CD8-positive, alpha-beta memory T cell (primary cell): ENCODE measurements around the gene CRHBP. TPM values are rescaled to one million over a fixed set of nuclear protein-coding genes. Genes with fewer than 3 reads are reported as not detected.
"Not testable (repeated sequence)": the region's sequence is repeated elsewhere in the genome, so short reads cannot be mapped to it uniquely, and the experiment has no call there.

Experiments used
- CTCF ChIA-PET: fragments of 350-600 bp; sonication (Branson Sonifier 250); formaldehyde crosslinking; loops from one replicate; lab custom pipeline; 2021; ENCODE audit warnings: antibody characterized with exemption; lab: Charles Lee
- POLR2A ChIA-PET: fragments of 350-600 bp; sonication (Branson Sonifier 250); formaldehyde crosslinking; loops from one replicate; lab custom pipeline; 2021; ENCODE audit warnings: antibody characterized with exemption; lab: Charles Lee
- DNase-seq, 5 donors: peaks; one replicate each; pipeline versions ENCODE4 v3.0.0 to v3.0.0-alpha.2; 2020 to 2022; ENCODE audit warnings: mixed read lengths in 1 of 5
- H3K27ac ChIP-seq: one replicate; pipeline ENCODE4 v1.7.0; 2013; ENCODE audit warnings: low read depth, mild to moderate bottlenecking, low read length, moderate library complexity
- H3K27me3 ChIP-seq: 2 replicates; pipeline ENCODE4 v1.7.0; 2013; ENCODE audit warnings: low read length, mild to moderate bottlenecking; ENCODE audit not compliant: insufficient read depth, poor library complexity, severe bottlenecking
- H3K36me3 ChIP-seq: 2 replicates; pipeline ENCODE4 v1.7.0; 2013; ENCODE audit warnings: mild to moderate bottlenecking, low read length, moderate library complexity; ENCODE audit not compliant: insufficient read depth
- H3K4me1 ChIP-seq: 2 replicates; pipeline ENCODE4 v1.7.0; 2013; ENCODE audit warnings: mild to moderate bottlenecking, low read length, moderate library complexity; ENCODE audit not compliant: insufficient read depth
- H3K4me3 ChIP-seq: 2 replicates; pipeline ENCODE4 v1.7.0; 2013; ENCODE audit warnings: mild to moderate bottlenecking, low read length
- H3K9me3 ChIP-seq: 2 replicates; pipeline ENCODE4 v1.7.0; 2013; ENCODE audit warnings: mild to moderate bottlenecking, low read length
- H3K27ac Mint-ChIP-seq, 8 donors: one replicate each; pipeline ENCODE4 v1.8.0; 2020 to 2021; ENCODE audit warnings: mixed read lengths in 8 of 8, mild to moderate bottlenecking in 6 of 8, inconsistent platforms in 3 of 8, moderate library complexity in 3 of 8
- H3K27me3 Mint-ChIP-seq, 2 donors: one replicate each; pipeline ENCODE4 v1.8.0; 2020 to 2021; ENCODE audit warnings: mixed read lengths in 2 of 2, mild to moderate bottlenecking in 1 of 2, moderate library complexity in 1 of 2
- H3K36me3 Mint-ChIP-seq, 3 donors: one replicate each; pipeline ENCODE4 v1.8.0; 2020 to 2021; ENCODE audit warnings: mixed read lengths in 3 of 3, inconsistent platforms in 1 of 3, mild to moderate bottlenecking in 1 of 3
- H3K4me1 Mint-ChIP-seq, 3 donors: one replicate each; pipeline ENCODE4 v1.8.0; 2020 to 2021; ENCODE audit warnings: mixed read lengths in 3 of 3, inconsistent platforms in 1 of 3, mild to moderate bottlenecking in 1 of 3
- H3K4me3 Mint-ChIP-seq, 7 donors: one replicate each; pipeline ENCODE4 v1.8.0; 2020 to 2021; ENCODE audit warnings: mixed read lengths in 7 of 7, mild to moderate bottlenecking in 6 of 7, moderate library complexity in 4 of 7, inconsistent platforms in 2 of 7
- H3K9me3 Mint-ChIP-seq, 5 donors: one replicate each; pipeline ENCODE4 v1.8.0; 2020 to 2022; ENCODE audit warnings: mixed read lengths in 5 of 5, mild to moderate bottlenecking in 3 of 5, moderate library complexity in 2 of 5, inconsistent platforms in 1 of 5
- polyA plus RNA-seq: library from polyadenylated mRNA; unstranded; fragments of 300-500 nt; fragmentation: Illumina TruSeq; gene quantifications from one replicate; pipeline ENCODE4 v1.2.3, GENCODE V29; 2021
- total RNA-seq, 2 experiments: library from RNA; stranded (reverse); gene quantifications; one replicate each; pipeline ENCODE4 v1.2.3, GENCODE V29; 2021

Gene CRHBP
- total and polyA plus RNA-seq, 3 experiments from 2014 or later = not detected

DNA sequence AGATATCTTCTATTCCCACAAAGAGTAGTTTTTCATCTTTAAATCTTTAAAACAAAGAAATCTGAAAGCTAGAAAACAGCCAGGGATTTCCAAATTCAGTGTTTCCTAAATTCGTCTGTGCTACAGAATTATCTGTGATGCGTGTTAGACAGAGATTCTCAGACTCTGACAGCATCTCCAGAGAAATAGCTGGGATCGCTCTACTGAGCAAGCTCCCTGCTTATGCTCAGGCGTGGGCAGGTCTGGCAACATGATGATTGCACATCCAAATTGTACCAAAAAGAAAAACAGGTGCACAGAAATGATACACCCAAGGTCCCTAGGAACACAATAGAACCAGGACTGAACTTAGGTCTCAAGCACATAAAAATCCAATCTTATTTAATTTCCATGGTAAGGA lies 22.8 kb upstream of the CRHBP start:
- Mint-ChIP-seq H3K9me3 (no peaks in the 10 kb centered on the region), H3K27ac (no peak overlapping the region), H3K36me3 (no peaks in the 10 kb centered on the region), H3K4me3 (no peak overlapping the region), H3K4me1 (no peaks in the 10 kb centered on the region), H3K27me3 (peaks cover 10 to 53% of the 10 kb centered on the region in 2 donors)
- DNase-seq = no peak
- Histone ChIP-seq H3K27ac (no peak overlapping the region), H3K36me3 (no peaks in the 10 kb centered on the region), H3K4me1 (no peaks in the 10 kb centered on the region), H3K9me3 (no peaks in the 10 kb centered on the region), H3K4me3 (no peak overlapping the region), H3K27me3 (peaks cover 3% of the 10 kb centered on the region)
- POLR2A ChIA-PET = no interaction called here
- CTCF ChIA-PET = no interaction called here

DNA sequence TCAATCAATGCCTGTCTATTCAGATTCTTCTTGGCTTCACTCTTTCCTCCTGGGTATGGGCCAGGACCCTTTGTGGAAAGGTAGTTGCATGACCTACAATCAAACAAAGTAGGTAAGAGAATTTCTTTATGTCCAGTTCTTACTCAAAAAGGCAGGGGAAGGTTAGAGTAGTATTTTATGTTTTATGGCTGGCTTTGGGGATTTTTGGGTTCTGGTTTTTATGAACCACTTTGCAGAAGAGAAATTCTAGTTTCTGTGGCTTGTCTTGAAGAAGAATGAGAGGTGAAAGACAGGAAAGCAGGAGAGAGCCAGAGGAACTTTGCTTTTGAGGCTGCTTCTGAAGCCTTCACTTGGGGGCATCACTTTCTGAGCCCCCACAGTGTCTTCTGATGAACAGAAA lies 14.7 kb upstream of the CRHBP start:
- no peaks in the 10 kb centered on the region for H3K27me3 ChIP-seq
- POLR2A ChIA-PET = no interaction called here
- no peak overlapping the region for H3K4me3 ChIP-seq
- H3K36me3 Mint-ChIP-seq = no peaks in the 10 kb centered on the region
- no peaks in the 10 kb centered on the region for H3K4me1 ChIP-seq
- no peaks in the 10 kb centered on the region for H3K36me3 ChIP-seq
- H3K27ac Mint-ChIP-seq = no peak overlapping the region
- peaks cover 11 to 25% of the 10 kb centered on the region in 2 donors for H3K27me3 Mint-ChIP-seq
- H3K4me3 Mint-ChIP-seq = no peak overlapping the region
- no peak for DNase-seq
- H3K27ac ChIP-seq = no peak overlapping the region
- H3K9me3 ChIP-seq = no peaks in the 10 kb centered on the region
- CTCF ChIA-PET = no interaction called here
- peaks cover 0 to 2% (median 0%) of the 10 kb centered on the region in 5 donors for H3K9me3 Mint-ChIP-seq
- no peaks in the 10 kb centered on the region for H3K4me1 Mint-ChIP-seq

DNA sequence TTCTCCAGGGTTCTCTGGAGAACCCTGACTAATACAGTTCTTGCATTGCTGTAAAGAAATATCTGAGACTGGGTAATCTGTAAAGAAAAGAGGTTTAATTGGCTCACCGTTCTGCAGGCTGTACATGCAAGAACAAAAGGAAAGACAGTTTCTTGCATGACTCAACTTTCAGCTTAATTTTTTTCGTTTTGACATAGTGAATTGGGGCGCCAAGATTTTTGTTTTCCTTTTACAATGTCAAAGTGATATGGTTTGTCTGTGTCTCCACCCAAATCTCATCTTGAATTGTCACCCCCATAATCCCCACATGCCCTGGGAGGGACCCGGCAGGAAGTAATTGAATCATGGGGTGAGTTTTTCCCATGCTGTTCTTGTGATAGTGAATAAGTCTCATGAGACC lies 11.8 kb upstream of the CRHBP start:
- no peaks in the 10 kb centered on the region for H3K4me1 ChIP-seq
- Mint-ChIP-seq H3K9me3 (peaks cover 0 to 2% (median 0%) of the 10 kb centered on the region in 5 donors), H3K4me3 (no peak overlapping the region), H3K27me3 (peaks cover 14 to 19% of the 10 kb centered on the region in 2 donors), H3K27ac (peak overlapping the region in 1 of 8 donors; percentile 1), H3K4me1 (no peaks in the 10 kb centered on the region), H3K36me3 (no peaks in the 10 kb centered on the region)
- no peaks in the 10 kb centered on the region for H3K9me3 ChIP-seq
- POLR2A ChIA-PET = no interaction called here
- DNase-seq = no peak
- CTCF ChIA-PET = no interaction called here
- H3K36me3 ChIP-seq = no peaks in the 10 kb centered on the region
- H3K4me3 ChIP-seq = no peak overlapping the region
- no peaks in the 10 kb centered on the region for H3K27me3 ChIP-seq
- H3K27ac ChIP-seq = no peak overlapping the region

GRCh38 chr5:76941442-76941841 lies 11.4 kb upstream of the CRHBP start:
- peaks cover 0 to 2% (median 0%) of the 10 kb centered on the region in 5 donors for H3K9me3 Mint-ChIP-seq
- H3K36me3 ChIP-seq = no peaks in the 10 kb centered on the region

GRCh38 chr5:76942581-76942980 lies 10.3 kb upstream of the CRHBP start:
- Mint-ChIP-seq H3K27ac (no peak overlapping the region), H3K27me3 (peaks cover 13 to 33% of the 10 kb centered on the region in 2 donors), H3K4me3 (no peak overlapping the region), H3K36me3 (no peaks in the 10 kb centered on the region), H3K4me1 (no peaks in the 10 kb centered on the region), H3K9me3 (peaks cover 0 to 2% (median 0%) of the 10 kb centered on the region in 5 donors)
- H3K27me3 ChIP-seq = no peaks in the 10 kb centered on the region
- no peaks in the 10 kb centered on the region for H3K4me1 ChIP-seq
- H3K9me3 ChIP-seq = no peaks in the 10 kb centered on the region
- no peak overlapping the region for H3K4me3 ChIP-seq
- H3K36me3 ChIP-seq = no peaks in the 10 kb centered on the region
- ChIA-PET POLR2A (no interaction called here), CTCF (no interaction called here)
- H3K27ac ChIP-seq = no peak overlapping the region
- no peak for DNase-seq

More at GRCh38 chr5:76941442-76941841, 11.4 kb upstream of the CRHBP start:
- peak overlapping the region in 1 of 8 donors; percentile 1 for H3K27ac Mint-ChIP-seq
- H3K27me3 ChIP-seq = no peaks in the 10 kb centered on the region
- no peaks in the 10 kb centered on the region for H3K4me1 ChIP-seq
- no peak overlapping the region for H3K4me3 ChIP-seq
- POLR2A ChIA-PET = no interaction called here
- no peak overlapping the region for H3K4me3 Mint-ChIP-seq
- peaks cover 14 to 23% of the 10 kb centered on the region in 2 donors for H3K27me3 Mint-ChIP-seq
- H3K9me3 ChIP-seq = no peaks in the 10 kb centered on the region
- no peak for DNase-seq
- no peaks in the 10 kb centered on the region for H3K36me3 Mint-ChIP-seq
- no peaks in the 10 kb centered on the region for H3K4me1 Mint-ChIP-seq
- no peak overlapping the region for H3K27ac ChIP-seq
- CTCF ChIA-PET = no interaction called here

DNA sequence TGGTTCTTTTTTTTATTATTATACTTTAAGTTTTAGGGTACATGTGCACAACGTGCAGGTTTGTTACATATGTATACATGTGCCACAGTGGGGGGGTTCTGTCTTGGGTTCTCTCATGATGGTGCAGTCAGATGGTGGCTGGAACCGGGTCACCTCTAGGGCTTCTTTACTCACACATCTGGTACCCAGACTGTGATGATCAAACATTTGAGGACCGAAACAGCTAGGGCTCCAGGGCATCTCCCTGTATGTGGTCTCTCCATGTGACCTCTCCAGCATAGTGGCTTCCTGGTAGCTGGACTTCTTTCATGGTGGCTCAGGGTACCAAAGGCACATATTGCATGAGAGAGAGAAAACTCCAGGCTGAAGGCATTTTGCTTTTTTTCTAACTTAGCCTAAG lies 9.8 kb upstream of the CRHBP start:
- no peaks in the 10 kb centered on the region for H3K4me1 Mint-ChIP-seq
- Histone ChIP-seq H3K36me3 (no peaks in the 10 kb centered on the region), H3K4me3 (no peak overlapping the region)

DNA sequence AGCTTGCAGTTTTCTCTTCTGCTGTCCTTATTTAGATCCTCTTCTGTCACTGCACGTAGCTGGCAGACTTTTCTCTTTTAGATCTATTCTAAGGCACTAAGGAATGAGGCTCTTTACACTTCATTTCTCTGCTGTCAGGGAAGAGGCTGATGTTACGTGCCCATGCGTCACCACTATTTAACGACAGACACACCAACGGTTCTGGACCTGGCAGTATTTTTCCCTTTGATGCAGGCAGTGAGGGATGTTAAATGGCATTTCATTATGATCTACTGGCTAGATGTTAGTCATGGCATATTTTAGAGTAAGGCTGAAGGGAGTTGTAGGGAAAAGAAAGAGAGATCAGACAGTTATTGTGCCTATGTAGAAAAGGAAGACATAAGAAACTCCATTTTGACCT lies 8.2 kb upstream of the CRHBP start:
- H3K4me1 Mint-ChIP-seq = no peaks in the 10 kb centered on the region
- Histone ChIP-seq H3K27me3 (no peaks in the 10 kb centered on the region), H3K9me3 (no peaks in the 10 kb centered on the region), H3K4me3 (no peak overlapping the region), H3K27ac (no peak overlapping the region), H3K4me1 (no peaks in the 10 kb centered on the region), H3K36me3 (no peaks in the 10 kb centered on the region)
- ChIA-PET POLR2A (no interaction called here), CTCF (no interaction called here)
- no peak for DNase-seq
- H3K4me3 Mint-ChIP-seq = no peak overlapping the region
- H3K36me3 Mint-ChIP-seq = no peaks in the 10 kb centered on the region
- peaks cover 13 to 42% of the 10 kb centered on the region in 2 donors for H3K27me3 Mint-ChIP-seq
- H3K27ac Mint-ChIP-seq = no peak overlapping the region
- H3K9me3 Mint-ChIP-seq = no peaks in the 10 kb centered on the region

More for the DNA sequence above, 9.8 kb upstream of the CRHBP start:
- Histone ChIP-seq H3K27ac (no peak overlapping the region), H3K9me3 (no peaks in the 10 kb centered on the region), H3K27me3 (no peaks in the 10 kb centered on the region), H3K4me1 (no peaks in the 10 kb centered on the region)
- Mint-ChIP-seq H3K4me3 (no peak overlapping the region), H3K27me3 (peaks cover 13 to 35% of the 10 kb centered on the region in 2 donors), H3K36me3 (no peaks in the 10 kb centered on the region), H3K27ac (no peak overlapping the region), H3K9me3 (no peaks in the 10 kb centered on the region)
- CTCF ChIA-PET = no interaction called here
- POLR2A ChIA-PET = no interaction called here
- DNase-seq = no peak

DNA sequence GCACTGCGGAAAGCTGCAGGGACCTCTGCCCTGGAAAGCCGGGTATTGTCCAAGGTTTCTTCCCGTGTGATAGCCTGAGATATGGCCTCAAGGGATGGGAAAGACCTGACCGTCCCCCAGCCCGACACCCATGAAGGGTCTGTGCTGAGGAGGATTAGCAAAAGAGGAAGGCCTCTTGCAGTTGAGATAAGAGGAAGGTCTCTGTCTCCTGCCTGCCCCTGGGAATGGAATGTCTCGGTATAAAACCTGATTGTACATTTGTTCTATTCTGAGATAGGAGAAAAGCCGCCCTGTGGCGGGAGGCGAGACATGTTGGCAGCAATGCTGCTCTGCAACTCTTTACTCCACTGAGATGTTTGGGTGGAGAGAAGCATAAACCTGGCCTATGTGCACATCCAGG lies 7.6 kb upstream of the CRHBP start:
- H3K36me3 Mint-ChIP-seq, H3K9me3 ChIP-seq, POLR2A ChIA-PET, H3K36me3 ChIP-seq, H3K4me3 ChIP-seq, DNase-seq, H3K4me3 Mint-ChIP-seq, H3K27me3 ChIP-seq, CTCF ChIA-PET, H3K4me1 ChIP-seq, H3K27ac Mint-ChIP-seq, H3K4me1 Mint-ChIP-seq, H3K9me3 Mint-ChIP-seq, H3K27ac ChIP-seq: not testable (repeated sequence)
- H3K27me3 Mint-ChIP-seq = peaks cover 11 to 43% of the 10 kb centered on the region in 2 donors

DNA sequence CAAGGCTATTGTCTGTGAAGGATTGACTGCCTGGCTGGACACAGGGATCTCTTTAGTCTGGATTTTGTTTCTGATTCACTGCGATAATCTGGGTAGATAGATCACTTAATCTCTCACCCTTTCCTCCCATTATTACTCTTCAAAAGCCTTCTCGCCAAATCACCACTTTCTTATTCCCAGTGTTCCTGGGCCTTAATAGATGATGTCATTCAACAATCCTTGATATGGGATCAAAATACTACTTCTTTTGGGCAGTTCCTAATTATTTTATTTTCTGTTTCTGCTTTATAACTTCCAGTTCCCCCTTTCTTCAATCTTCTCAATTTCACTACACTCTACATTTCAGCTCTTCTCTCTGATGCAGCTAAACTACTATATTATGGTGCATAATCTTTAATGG lies 6.8 kb upstream of the CRHBP start:
- ChIA-PET CTCF (no interaction called here), POLR2A (no interaction called here)
- Histone ChIP-seq H3K9me3 (no peaks in the 10 kb centered on the region), H3K27ac (no peak overlapping the region), H3K4me1 (no peaks in the 10 kb centered on the region), H3K36me3 (no peaks in the 10 kb centered on the region), H3K27me3 (no peaks in the 10 kb centered on the region), H3K4me3 (no peak overlapping the region)
- no peak overlapping the region for H3K4me3 Mint-ChIP-seq
- H3K4me1 Mint-ChIP-seq = no peaks in the 10 kb centered on the region
- H3K36me3 Mint-ChIP-seq = no peaks in the 10 kb centered on the region
- no peaks in the 10 kb centered on the region for H3K9me3 Mint-ChIP-seq
- no peak for DNase-seq
- H3K27ac Mint-ChIP-seq = no peak overlapping the region
- H3K27me3 Mint-ChIP-seq = peaks cover 6 to 44% of the 10 kb centered on the region in 2 donors
